Measurements from ENCODE around the gene CUEDC1. TPM values are rescaled to one million over a fixed set of nuclear protein-coding genes. Genes with fewer than 3 reads are reported as not detected.

The CUEDC1 gene
- total and polyA plus RNA-seq, 2 of the 13 experiments (the other 11 are each of a cell fraction or from before 2014, with no cell fraction given), result 7.4 to 12.9 TPM

- TF ChIP-seq, protein P1, sequence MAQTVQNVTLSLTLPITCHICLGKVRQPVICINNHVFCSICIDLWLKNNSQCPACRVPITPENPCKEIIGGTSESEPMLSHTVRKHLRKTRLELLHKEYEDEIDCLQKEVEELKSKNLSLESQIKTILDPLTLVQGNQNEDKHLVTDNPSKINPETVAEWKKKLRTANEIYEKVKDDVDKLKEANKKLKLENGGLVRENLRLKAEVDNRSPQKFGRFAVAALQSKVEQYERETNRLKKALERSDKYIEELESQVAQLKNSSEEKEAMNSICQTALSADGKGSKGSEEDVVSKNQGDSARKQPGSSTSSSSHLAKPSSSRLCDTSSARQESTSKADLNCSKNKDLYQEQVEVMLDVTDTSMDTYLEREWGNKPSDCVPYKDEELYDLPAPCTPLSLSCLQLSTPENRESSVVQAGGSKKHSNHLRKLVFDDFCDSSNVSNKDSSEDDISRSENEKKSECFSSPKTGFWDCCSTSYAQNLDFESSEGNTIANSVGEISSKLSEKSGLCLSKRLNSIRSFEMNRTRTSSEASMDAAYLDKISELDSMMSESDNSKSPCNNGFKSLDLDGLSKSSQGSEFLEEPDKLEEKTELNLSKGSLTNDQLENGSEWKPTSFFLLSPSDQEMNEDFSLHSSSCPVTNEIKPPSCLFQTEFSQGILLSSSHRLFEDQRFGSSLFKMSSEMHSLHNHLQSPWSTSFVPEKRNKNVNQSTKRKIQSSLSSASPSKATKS (CRISPR knock-in tag; IDR thresholded peaks at IDR 0.05), result 0 out of 2 replicates have a peak, but pooled peaks have one; percentile 52
- 0 out of 2 replicates have a peak, but pooled peaks have one; percentile 11 for TF ChIP-seq CHCHD3 (CRISPR knock-in tag; IDR thresholded peaks at IDR 0.05)
- no peak for TF ChIP-seq ZBTB37 (CRISPR knock-in tag; IDR thresholded peaks at IDR 0.05)
- TF ChIP-seq ZBTB7A (CRISPR knock-in tag; IDR thresholded peaks at IDR 0.05), result 0 out of 2 replicates have a peak, but pooled peaks have one; percentile 34
- peak; percentile 94 for TF ChIP-seq ZNF263 (CRISPR knock-in tag; IDR thresholded peaks at IDR 0.05)
- no peak for TF ChIP-seq SNRNP70 (IDR thresholded peaks at IDR 0.05; ENCODE audit: low read depth, low read length)
- 0 out of 2 replicates have a peak, but pooled peaks have one; percentile 60 for TF ChIP-seq NAIF1 (CRISPR knock-in tag; IDR thresholded peaks at IDR 0.05; ENCODE audit: borderline replicate concordance)
- TF ChIP-seq KLF6 (CRISPR knock-in tag; IDR thresholded peaks at IDR 0.05), result no peak
- TF ChIP-seq, protein P2, sequence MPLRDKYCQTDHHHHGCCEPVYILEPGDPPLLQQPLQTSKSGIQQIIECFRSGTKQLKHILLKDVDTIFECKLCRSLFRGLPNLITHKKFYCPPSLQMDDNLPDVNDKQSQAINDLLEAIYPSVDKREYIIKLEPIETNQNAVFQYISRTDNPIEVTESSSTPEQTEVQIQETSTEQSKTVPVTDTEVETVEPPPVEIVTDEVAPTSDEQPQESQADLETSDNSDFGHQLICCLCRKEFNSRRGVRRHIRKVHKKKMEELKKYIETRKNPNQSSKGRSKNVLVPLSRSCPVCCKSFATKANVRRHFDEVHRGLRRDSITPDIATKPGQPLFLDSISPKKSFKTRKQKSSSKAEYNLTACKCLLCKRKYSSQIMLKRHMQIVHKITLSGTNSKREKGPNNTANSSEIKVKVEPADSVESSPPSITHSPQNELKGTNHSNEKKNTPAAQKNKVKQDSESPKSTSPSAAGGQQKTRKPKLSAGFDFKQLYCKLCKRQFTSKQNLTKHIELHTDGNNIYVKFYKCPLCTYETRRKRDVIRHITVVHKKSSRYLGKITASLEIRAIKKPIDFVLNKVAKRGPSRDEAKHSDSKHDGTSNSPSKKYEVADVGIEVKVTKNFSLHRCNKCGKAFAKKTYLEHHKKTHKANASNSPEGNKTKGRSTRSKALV (CRISPR knock-in tag; IDR thresholded peaks at IDR 0.05), result 0 out of 2 replicates have a peak, but pooled peaks have one; percentile 32
- TF ChIP-seq TGIF2 (CRISPR knock-in tag; IDR thresholded peaks at IDR 0.05), result 0 out of 2 replicates have a peak, but pooled peaks have one; percentile 24
- 0 out of 2 replicates have a peak, but pooled peaks have one; percentile 6 for TF ChIP-seq HMG20A (CRISPR knock-in tag; IDR thresholded peaks at IDR 0.05; ENCODE audit: borderline replicate concordance)
- TF ChIP-seq GLI4 (CRISPR knock-in tag; IDR thresholded peaks at IDR 0.05; ENCODE audit: borderline replicate concordance), result no peak
- peak; percentile 38; the same call in 1 of the 2 replicates for TF ChIP-seq ZNF143 (CRISPR knock-in tag; IDR thresholded peaks at IDR 0.05)
- TF ChIP-seq, protein P3, sequence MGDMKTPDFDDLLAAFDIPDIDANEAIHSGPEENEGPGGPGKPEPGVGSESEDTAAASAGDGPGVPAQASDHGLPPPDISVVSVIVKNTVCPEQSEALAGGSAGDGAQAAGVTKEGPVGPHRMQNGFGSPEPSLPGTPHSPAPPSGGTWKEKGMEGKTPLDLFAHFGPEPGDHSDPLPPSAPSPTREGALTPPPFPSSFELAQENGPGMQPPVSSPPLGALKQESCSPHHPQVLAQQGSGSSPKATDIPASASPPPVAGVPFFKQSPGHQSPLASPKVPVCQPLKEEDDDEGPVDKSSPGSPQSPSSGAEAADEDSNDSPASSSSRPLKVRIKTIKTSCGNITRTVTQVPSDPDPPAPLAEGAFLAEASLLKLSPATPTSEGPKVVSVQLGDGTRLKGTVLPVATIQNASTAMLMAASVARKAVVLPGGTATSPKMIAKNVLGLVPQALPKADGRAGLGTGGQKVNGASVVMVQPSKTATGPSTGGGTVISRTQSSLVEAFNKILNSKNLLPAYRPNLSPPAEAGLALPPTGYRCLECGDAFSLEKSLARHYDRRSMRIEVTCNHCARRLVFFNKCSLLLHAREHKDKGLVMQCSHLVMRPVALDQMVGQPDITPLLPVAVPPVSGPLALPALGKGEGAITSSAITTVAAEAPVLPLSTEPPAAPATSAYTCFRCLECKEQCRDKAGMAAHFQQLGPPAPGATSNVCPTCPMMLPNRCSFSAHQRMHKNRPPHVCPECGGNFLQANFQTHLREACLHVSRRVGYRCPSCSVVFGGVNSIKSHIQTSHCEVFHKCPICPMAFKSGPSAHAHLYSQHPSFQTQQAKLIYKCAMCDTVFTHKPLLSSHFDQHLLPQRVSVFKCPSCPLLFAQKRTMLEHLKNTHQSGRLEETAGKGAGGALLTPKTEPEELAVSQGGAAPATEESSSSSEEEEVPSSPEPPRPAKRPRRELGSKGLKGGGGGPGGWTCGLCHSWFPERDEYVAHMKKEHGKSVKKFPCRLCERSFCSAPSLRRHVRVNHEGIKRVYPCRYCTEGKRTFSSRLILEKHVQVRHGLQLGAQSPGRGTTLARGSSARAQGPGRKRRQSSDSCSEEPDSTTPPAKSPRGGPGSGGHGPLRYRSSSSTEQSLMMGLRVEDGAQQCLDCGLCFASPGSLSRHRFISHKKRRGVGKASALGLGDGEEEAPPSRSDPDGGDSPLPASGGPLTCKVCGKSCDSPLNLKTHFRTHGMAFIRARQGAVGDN (CRISPR knock-in tag; IDR thresholded peaks at IDR 0.05), result peak; percentile 38
- no peak for TF ChIP-seq ZNF713 (CRISPR knock-in tag; IDR thresholded peaks at IDR 0.05)
- peak; percentile 30; the same call in 1 of the 2 replicates for TF ChIP-seq MYC (CRISPR knock-in tag; IDR thresholded peaks at IDR 0.05; ENCODE audit: borderline replicate concordance)
- peak; percentile 52; the same call in 1 of the 2 replicates for TF ChIP-seq ZNF670 (CRISPR knock-in tag; IDR thresholded peaks at IDR 0.05; ENCODE audit: borderline replicate concordance)
- 0 out of 2 replicates have a peak, but pooled peaks have one; percentile 74 for TF ChIP-seq ZNF850 (CRISPR knock-in tag; conservative IDR thresholded peaks at IDR 0.05)
These were observed 1.4 kb downstream of the CUEDC1 start (continued) for GRCh38 chr17:57953705-57954396.

All from HepG2 (cell line).